IMR-90 (cell line): ENCODE results near the gene CMTM5. TPM values are rescaled to one million over a fixed set of nuclear protein-coding genes. Genes with fewer than 3 reads are reported as not detected.

Experiments
- ATAC-seq: fragments of 200-7000 bp; cut with Tn5 transposase; 2 replicates; pipeline ENCODE4 v1.9.1; 2020; ENCODE audit warnings: low read depth, mild to moderate bottlenecking, moderate library complexity
- BruUV-seq: library from RNA; stranded (reverse); fragments of 400-500 nt; replicated peaks from 2 replicates; lab custom pipeline; 2021; lab: Mats Ljungman, UMichigan
- CTCF ChIA-PET: fragments of 300-600 bp; formaldehyde crosslinking; extraction: SDS; loops from one replicate; lab custom pipeline; 2021; ENCODE audit warnings: antibody characterized with exemption; lab: Yijun Ruan, JAX
- POLR2A ChIA-PET: fragments of 300-600 bp; sonication (Branson Sonifier 250); formaldehyde crosslinking; loops from one replicate; lab custom pipeline; 2022; ENCODE audit warnings: antibody characterized with exemption; ENCODE audit not compliant: unreplicated experiment; lab: Charles Lee
- DNase-seq: peaks from one replicate; pipeline ENCODE4 v3.0.0; 2013
- H2AFZ ChIP-seq: replicated peaks from 2 replicates; pipeline ENCODE3; 2013; ENCODE audit warnings: low read length, mild to moderate bottlenecking; ENCODE audit not compliant: poor library complexity
- H2AK5ac ChIP-seq: 2 replicates; pipeline ENCODE4 v1.6.1; 2013; ENCODE audit warnings: low read depth, low read length, inconsistent platforms
- H2AK9ac ChIP-seq: replicated peaks from 2 replicates; pipeline ENCODE3; 2013; ENCODE audit warnings: mild to moderate bottlenecking, low read depth, low read length, moderate library complexity; ENCODE audit not compliant: poor library complexity
- H2BK120ac ChIP-seq: 2 replicates; pipeline ENCODE4 v1.6.1; 2013; ENCODE audit warnings: low read depth, low read length, inconsistent platforms
- H2BK15ac ChIP-seq: 3 replicates; pipeline ENCODE4 v1.6.1; 2013; ENCODE audit warnings: low read depth, low read length, inconsistent platforms
- H2BK20ac ChIP-seq: 2 replicates; pipeline ENCODE4 v1.6.1; 2013; ENCODE audit warnings: low read depth, mild to moderate bottlenecking, inconsistent platforms, low read length, moderate library complexity
- H2BK5ac ChIP-seq: 2 replicates; pipeline ENCODE4 v1.6.1; 2013; ENCODE audit warnings: mild to moderate bottlenecking, low read depth, low read length, inconsistent platforms; ENCODE audit not compliant: poor library complexity, severe bottlenecking
- H3K14ac ChIP-seq: replicated peaks from 2 replicates; pipeline ENCODE4 v1.6.1; 2013; ENCODE audit warnings: low read depth, low read length, inconsistent platforms
- H3K18ac ChIP-seq: 2 replicates; pipeline ENCODE4 v1.6.1; 2013; ENCODE audit warnings: low read depth, low read length, control low read depth
- H3K23ac ChIP-seq: 2 replicates; pipeline ENCODE4 v1.6.1; 2013; ENCODE audit warnings: low read depth, low read length, inconsistent platforms
- H3K27ac ChIP-seq: 2 replicates; pipeline ENCODE4 v1.5.1; 2013; ENCODE audit warnings: mild to moderate bottlenecking, control low read depth, low read length; ENCODE audit not compliant: insufficient read depth
- H3K27me3 ChIP-seq: 2 replicates; pipeline ENCODE4 v1.6.1; 2013; ENCODE audit warnings: low read length; ENCODE audit not compliant: control insufficient read depth, insufficient read depth
- H3K36me3 ChIP-seq: 2 replicates; pipeline ENCODE4 v1.6.1; 2013; ENCODE audit warnings: low read length, mixed read lengths; ENCODE audit not compliant: control insufficient read depth, insufficient read depth
- H3K4ac ChIP-seq: 2 replicates; pipeline ENCODE4 v1.6.1; 2013; ENCODE audit warnings: low read depth, low read length, inconsistent platforms
- H3K4me1 ChIP-seq: 2 replicates; pipeline ENCODE4 v1.6.1; 2013; ENCODE audit warnings: low read length, mixed read lengths; ENCODE audit not compliant: control insufficient read depth, insufficient read depth
- H3K4me2 ChIP-seq: 2 replicates; pipeline ENCODE4 v1.6.1; 2013; ENCODE audit warnings: low read depth, mild to moderate bottlenecking, control low read depth, low read length, moderate library complexity
- H3K4me3 ChIP-seq: 2 replicates; pipeline ENCODE4 v1.5.1; 2013; ENCODE audit warnings: low read depth, mild to moderate bottlenecking, control low read depth, low read length, moderate library complexity; ENCODE audit not compliant: insufficient read depth
- H3K56ac ChIP-seq: 2 replicates; pipeline ENCODE4 v1.6.1; 2013; ENCODE audit warnings: low read length, inconsistent platforms; ENCODE audit not compliant: insufficient read depth; ENCODE audit errors: extremely low read depth
- H3K79me1 ChIP-seq, 2 experiments: 2 replicates each; pipeline ENCODE4 v1.6.1; 2013; ENCODE audit warnings: low read length in 2 of 2, inconsistent platforms in 1 of 2, low read depth in 1 of 2
- H3K9ac ChIP-seq: 2 replicates; pipeline ENCODE4 v1.6.1; 2013; ENCODE audit warnings: low read depth, low read length, control low read depth
- H3K9me1 ChIP-seq: 2 replicates; pipeline ENCODE4 v1.6.1; 2013; ENCODE audit warnings: low read length, inconsistent platforms; ENCODE audit not compliant: insufficient read depth
- H3K9me3 ChIP-seq: 2 replicates; pipeline ENCODE4 v1.6.1; 2013; ENCODE audit warnings: low read length; ENCODE audit not compliant: control insufficient read depth, insufficient read depth
- H4K20me1 ChIP-seq: 2 replicates; pipeline ENCODE4 v1.6.1; 2013; ENCODE audit warnings: low read length, inconsistent platforms; ENCODE audit not compliant: insufficient read depth
- H4K5ac ChIP-seq: 2 replicates; pipeline ENCODE4 v1.6.1; 2013; ENCODE audit warnings: mild to moderate bottlenecking, low read depth, low read length, control low read depth
- H4K8ac ChIP-seq, 2 experiments: 2 replicates each; pipeline ENCODE4 v1.6.1; 2013; ENCODE audit warnings: low read depth in 2 of 2, low read length in 2 of 2, control low read depth in 1 of 2, inconsistent platforms in 1 of 2
- H4K91ac ChIP-seq: 2 replicates; pipeline ENCODE4 v1.6.1; 2013; ENCODE audit warnings: low read depth, low read length, inconsistent platforms; ENCODE audit not compliant: insufficient read depth
- BHLHE40 ChIP-seq: fragments of 150-350 bp; IDR thresholded peaks from 2 replicates; pipeline ENCODE4 v1.6.1; 2016; ENCODE audit warnings: mild to moderate bottlenecking, low read depth, low read length
- FOS ChIP-seq: fragments of 150-350 bp; IDR thresholded peaks from 2 replicates; pipeline ENCODE4 v1.6.1; 2016; ENCODE audit warnings: low read depth, low read length
- RAD21 ChIP-seq: IDR thresholded peaks from 2 replicates; pipeline ENCODE4 v1.6.1; 2012; ENCODE audit warnings: low read length, improper control_type of control experiment
- RCOR1 ChIP-seq: IDR thresholded peaks from 2 replicates; pipeline ENCODE4 v1.6.1; 2012; ENCODE audit warnings: mild to moderate bottlenecking, low read length, improper control_type of control experiment; ENCODE audit not compliant: insufficient replicate concordance
- RFX5 ChIP-seq: IDR thresholded peaks from 2 replicates; pipeline ENCODE4 v1.8.0; 2012; ENCODE audit warnings: low read depth, mild to moderate bottlenecking, low read length, moderate library complexity
- WGBS, 2 experiments: methylation state at CpG; one replicate each; pipeline versions ENCODE4 v1.1.5 to v1.1.7; 2013; ENCODE audit warnings: missing lambda C conversion rate in 2 of 2; ENCODE audit not compliant: insufficient read length in 1 of 2; ENCODE audit errors: extremely low coverage in 2 of 2; 5-methylcytosine and 5-hydroxymethylcytosine counted together
- dilution Hi-C: fragments of 300-500 bp; cut with HindIII; formaldehyde crosslinking; loops from one replicate; pipeline ENCODE4 v1.14.3; 2018; ENCODE audit warnings: low sequenced_read_pairs; ENCODE audit not compliant: unreplicated experiment
- in situ Hi-C: fragments of 300-500 bp; cut with MboI; formaldehyde crosslinking; loops from 3 replicates; pipeline ENCODE4 v1.14.3; 2019; ENCODE audit warnings: low sequenced_read_pairs, inconsistent platforms, mixed read lengths
- intact Hi-C: fragments of 100-400 bp; cut with micrococcal nuclease; formaldehyde crosslinking; loops from 2 replicates; pipeline ENCODE4 v1.10.0; 2022
- polyA plus RNA-seq, 3 experiments: library from polyadenylated mRNA; depleted of rRNA; stranded (reverse); fragments of >200 nt; gene quantifications; 2 replicates each; pipeline ENCODE4 v1.2.3, GENCODE V29; 2012; ENCODE audit warnings: low replicate concordance in 1 of 3
- total RNA-seq: library from RNA; depleted of rRNA; stranded (reverse); fragments of >200 nt; gene quantifications from 2 replicates; pipeline ENCODE4 v1.2.3, GENCODE V29; 2012
- TF ChIP-seq, protein P1 (sequence below): fragments of 150-350 bp; IDR thresholded peaks from 2 replicates; pipeline ENCODE4 v1.6.1; 2017; ENCODE audit warnings: mild to moderate bottlenecking, antibody characterized with exemption, low read length, low read depth
- TF ChIP-seq, protein P2 (sequence below): conservative IDR thresholded peaks from 2 replicates; pipeline ENCODE4 v1.5.1; 2012; ENCODE audit warnings: mild to moderate bottlenecking, low read depth, low read length, improper control_type of control experiment

CMTM5 gene
- total and polyA plus RNA-seq, 2 of the 4 experiments (the other 2 are of a cell fraction): 0.07 TPM; not detected in 1

DNA sequence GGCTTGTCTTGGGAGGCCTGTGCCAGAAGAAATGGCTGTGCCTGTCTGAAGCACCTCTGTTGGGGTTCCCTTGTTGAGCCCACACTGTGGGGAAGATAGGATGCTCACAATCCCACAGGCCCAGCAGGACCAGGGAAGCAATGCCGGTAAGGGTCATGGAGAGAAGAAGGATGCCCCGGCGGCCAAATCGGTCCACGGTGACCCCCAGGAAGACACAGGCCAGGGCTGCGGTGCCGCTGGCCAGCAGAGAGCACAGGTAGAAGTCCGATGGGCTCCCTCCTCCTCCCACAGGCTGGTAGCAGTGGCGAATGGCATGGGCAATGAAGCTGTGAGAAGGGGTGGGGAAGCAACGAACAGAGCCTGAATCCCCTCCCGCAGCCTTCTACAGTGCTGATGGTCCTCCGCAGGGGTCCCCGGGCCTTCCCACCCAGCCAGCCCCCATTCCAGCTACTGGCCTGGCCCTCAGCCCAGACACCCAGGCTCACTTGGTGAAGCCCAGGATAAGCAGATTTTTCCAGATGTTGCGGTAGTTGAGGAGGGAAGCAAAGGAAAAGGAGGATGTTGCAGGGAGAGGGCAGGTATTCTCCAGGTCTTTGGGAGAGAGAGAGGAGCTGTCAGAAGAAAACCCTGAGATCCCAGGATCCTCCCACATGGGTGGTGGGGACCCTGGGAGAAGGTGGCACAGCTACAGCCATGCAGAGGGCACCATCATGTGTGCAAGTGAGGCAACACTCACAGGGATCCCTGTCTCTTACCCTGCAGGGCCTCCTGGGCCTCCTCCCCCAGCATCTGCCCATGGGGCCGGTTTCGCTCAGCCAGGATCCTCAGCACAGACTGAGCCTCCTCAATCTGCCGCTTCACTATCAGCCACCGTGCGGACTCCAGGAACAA lies 29.2 kb upstream of the CMTM5 start:
- Histone ChIP-seq H3K4me2 (no peak overlapping the region), H3K23ac (no peak overlapping the region), H4K8ac (no peak overlapping the region), H2AFZ (no peak overlapping the region), H2BK15ac (no peak overlapping the region), H2AK5ac (no peak overlapping the region), H3K36me3 (peaks cover 10% of the 10 kb centered on the region), H2AK9ac (no peak overlapping the region), H3K4ac (no peak overlapping the region), H3K27me3 (peaks cover 2% of the 10 kb centered on the region; the same call in 1 of the 2 replicates), H3K14ac (no peak overlapping the region), H3K18ac (no peak overlapping the region), H4K20me1 (no peaks in the 10 kb centered on the region; the same call in 1 of the 2 replicates), H3K4me3 (no peak overlapping the region), H2BK20ac (no peak overlapping the region), H3K9ac (no peak overlapping the region), H4K91ac (no peak overlapping the region), H3K27ac (no peak overlapping the region), H3K56ac (no peak overlapping the region), H3K9me1 (no peaks in the 10 kb centered on the region), H2BK5ac (no peak overlapping the region), H3K79me1 (peaks cover 0 to 7% of the 10 kb centered on the region in 2 experiments; a peak in 3 of 4 replicates), H4K5ac (no peak overlapping the region), H3K4me1 (peaks cover 3% of the 10 kb centered on the region; the same call in 1 of the 2 replicates), H2BK120ac (no peak overlapping the region), H3K9me3 (no peaks in the 10 kb centered on the region)
- intact Hi-C loops (no loop called here), in situ Hi-C loops (no loop called here), dilution Hi-C loops (no loop called here)
- TF ChIP-seq, protein P1, sequence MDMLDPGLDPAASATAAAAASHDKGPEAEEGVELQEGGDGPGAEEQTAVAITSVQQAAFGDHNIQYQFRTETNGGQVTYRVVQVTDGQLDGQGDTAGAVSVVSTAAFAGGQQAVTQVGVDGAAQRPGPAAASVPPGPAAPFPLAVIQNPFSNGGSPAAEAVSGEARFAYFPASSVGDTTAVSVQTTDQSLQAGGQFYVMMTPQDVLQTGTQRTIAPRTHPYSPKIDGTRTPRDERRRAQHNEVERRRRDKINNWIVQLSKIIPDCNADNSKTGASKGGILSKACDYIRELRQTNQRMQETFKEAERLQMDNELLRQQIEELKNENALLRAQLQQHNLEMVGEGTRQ: no peak
- TF ChIP-seq FOS (no peak), RAD21 (no peak), RFX5 (no peak), BHLHE40 (no peak), RCOR1 (no peak)
- TF ChIP-seq, protein P2, sequence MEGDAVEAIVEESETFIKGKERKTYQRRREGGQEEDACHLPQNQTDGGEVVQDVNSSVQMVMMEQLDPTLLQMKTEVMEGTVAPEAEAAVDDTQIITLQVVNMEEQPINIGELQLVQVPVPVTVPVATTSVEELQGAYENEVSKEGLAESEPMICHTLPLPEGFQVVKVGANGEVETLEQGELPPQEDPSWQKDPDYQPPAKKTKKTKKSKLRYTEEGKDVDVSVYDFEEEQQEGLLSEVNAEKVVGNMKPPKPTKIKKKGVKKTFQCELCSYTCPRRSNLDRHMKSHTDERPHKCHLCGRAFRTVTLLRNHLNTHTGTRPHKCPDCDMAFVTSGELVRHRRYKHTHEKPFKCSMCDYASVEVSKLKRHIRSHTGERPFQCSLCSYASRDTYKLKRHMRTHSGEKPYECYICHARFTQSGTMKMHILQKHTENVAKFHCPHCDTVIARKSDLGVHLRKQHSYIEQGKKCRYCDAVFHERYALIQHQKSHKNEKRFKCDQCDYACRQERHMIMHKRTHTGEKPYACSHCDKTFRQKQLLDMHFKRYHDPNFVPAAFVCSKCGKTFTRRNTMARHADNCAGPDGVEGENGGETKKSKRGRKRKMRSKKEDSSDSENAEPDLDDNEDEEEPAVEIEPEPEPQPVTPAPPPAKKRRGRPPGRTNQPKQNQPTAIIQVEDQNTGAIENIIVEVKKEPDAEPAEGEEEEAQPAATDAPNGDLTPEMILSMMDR: no peak
- ATAC-seq: no peak
- DNase-seq: no peak
- ChIA-PET POLR2A (no interaction called here), CTCF (interaction anchor here (0.5 kb wide), 1 partner anchor 10 kb away, joined by 3 read pairs; no protein-coding TSS in a partner anchor)
- TSS peak; percentile 26 for BruUV-seq
- 100% methylated on average over 5 of the region's 19 CpGs; no CpG with 5 or more reads in 1 of the 2 experiments for WGBS, 2 experiments
